ENCODE data around the gene POU2F2. TPM values are rescaled to one million over a fixed set of nuclear protein-coding genes. Genes with fewer than 3 reads are reported as not detected.

The POU2F2 gene
- total and polyA plus RNA-seq, 10 of the 15 experiments (the other 5 are each of a cell fraction or from before 2014, with no cell fraction given): 4.4 to 62.4 (median 37.9) TPM

- CTCF ChIA-PET: interaction anchor here (0.6 to 1.7 kb wide), 4 partner anchors 9 to 121 kb away, joined by 3 to 4 read pairs (median 4); no protein-coding TSS in a partner anchor
- peaks cover 10 to 32% of the 10 kb centered on the region in 2 experiments for H3K27me3 ChIP-seq (replicated peaks in 1 of 2; ENCODE audit: control insufficient read depth in 2 of 2, insufficient read depth in 2 of 2, low read length in 1 of 2)
Observed at GRCh38 chr19:42175952-42176648, 43.9 kb upstream of the POU2F2 start.

More at GRCh38 chr19:42175952-42176648, 43.9 kb upstream of the POU2F2 start:
- H3K9me3 ChIP-seq (replicated peaks; ENCODE audit: control insufficient read depth, insufficient read depth, low read length): no peaks in the 10 kb centered on the region
- BruUV-seq (replicated peaks): no TSS peak
- H2AFZ ChIP-seq (ENCODE audit: control insufficient read depth, low read depth, low read length): no peak overlapping the region
- POLR2A ChIA-PET: interaction anchor here (0.6 to 1.2 kb wide), 2 partner anchors 94 to 106 kb away, joined by 7 read pairs; no protein-coding TSS in a partner anchor
- intact Hi-C loops (cut with micrococcal nuclease; ENCODE audit: unreplicated experiment) (no loop called here), in situ Hi-C loops (cut with MboI) (no loop called here)
- peak overlapping the region; percentile 49; the same call in 1 of the 2 replicates for H3K4me2 ChIP-seq (ENCODE audit: control insufficient read depth, insufficient read depth)
- H3K36me3 ChIP-seq (ENCODE audit: control insufficient read depth in 2 of 2, insufficient read depth in 2 of 2, low read length in 1 of 2): no peaks in the 10 kb centered on the region
- ATAC-seq (no peak), DNase-seq (ENCODE audit: low read depth, low spot score) (no peak), FAIRE-seq (no peak)
- SMC1A ChIA-PET (ENCODE audit: uncharacterized antibody, unreplicated experiment): interaction anchor here (0.8 kb wide), 1 partner anchor 67 kb away, joined by 3 read pairs; no protein-coding TSS in a partner anchor
- TF ChIP-seq, protein P1, sequence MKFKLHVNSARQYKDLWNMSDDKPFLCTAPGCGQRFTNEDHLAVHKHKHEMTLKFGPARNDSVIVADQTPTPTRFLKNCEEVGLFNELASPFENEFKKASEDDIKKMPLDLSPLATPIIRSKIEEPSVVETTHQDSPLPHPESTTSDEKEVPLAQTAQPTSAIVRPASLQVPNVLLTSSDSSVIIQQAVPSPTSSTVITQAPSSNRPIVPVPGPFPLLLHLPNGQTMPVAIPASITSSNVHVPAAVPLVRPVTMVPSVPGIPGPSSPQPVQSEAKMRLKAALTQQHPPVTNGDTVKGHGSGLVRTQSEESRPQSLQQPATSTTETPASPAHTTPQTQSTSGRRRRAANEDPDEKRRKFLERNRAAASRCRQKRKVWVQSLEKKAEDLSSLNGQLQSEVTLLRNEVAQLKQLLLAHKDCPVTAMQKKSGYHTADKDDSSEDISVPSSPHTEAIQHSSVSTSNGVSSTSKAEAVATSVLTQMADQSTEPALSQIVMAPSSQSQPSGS (IDR thresholded peaks at IDR 0.05; ENCODE audit: low read length): no peak
- TF ChIP-seq, protein P2, sequence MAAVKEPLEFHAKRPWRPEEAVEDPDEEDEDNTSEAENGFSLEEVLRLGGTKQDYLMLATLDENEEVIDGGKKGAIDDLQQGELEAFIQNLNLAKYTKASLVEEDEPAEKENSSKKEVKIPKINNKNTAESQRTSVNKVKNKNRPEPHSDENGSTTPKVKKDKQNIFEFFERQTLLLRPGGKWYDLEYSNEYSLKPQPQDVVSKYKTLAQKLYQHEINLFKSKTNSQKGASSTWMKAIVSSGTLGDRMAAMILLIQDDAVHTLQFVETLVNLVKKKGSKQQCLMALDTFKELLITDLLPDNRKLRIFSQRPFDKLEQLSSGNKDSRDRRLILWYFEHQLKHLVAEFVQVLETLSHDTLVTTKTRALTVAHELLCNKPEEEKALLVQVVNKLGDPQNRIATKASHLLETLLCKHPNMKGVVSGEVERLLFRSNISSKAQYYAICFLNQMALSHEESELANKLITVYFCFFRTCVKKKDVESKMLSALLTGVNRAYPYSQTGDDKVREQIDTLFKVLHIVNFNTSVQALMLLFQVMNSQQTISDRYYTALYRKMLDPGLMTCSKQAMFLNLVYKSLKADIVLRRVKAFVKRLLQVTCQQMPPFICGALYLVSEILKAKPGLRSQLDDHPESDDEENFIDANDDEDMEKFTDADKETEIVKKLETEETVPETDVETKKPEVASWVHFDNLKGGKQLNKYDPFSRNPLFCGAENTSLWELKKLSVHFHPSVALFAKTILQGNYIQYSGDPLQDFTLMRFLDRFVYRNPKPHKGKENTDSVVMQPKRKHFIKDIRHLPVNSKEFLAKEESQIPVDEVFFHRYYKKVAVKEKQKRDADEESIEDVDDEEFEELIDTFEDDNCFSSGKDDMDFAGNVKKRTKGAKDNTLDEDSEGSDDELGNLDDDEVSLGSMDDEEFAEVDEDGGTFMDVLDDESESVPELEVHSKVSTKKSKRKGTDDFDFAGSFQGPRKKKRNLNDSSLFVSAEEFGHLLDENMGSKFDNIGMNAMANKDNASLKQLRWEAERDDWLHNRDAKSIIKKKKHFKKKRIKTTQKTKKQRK (IDR thresholded peaks at IDR 0.05; ENCODE audit: low read depth, low read length): no peak
- no peak for TF ChIP-seq SMC3 (IDR thresholded peaks at IDR 0.05; ENCODE audit: borderline replicate concordance, low read length)
- TF ChIP-seq EZH2 (IDR thresholded peaks at IDR 0.05; ENCODE audit: borderline replicate concordance, control insufficient read depth, low read depth, low read length): 0 out of 2 replicates have a peak, but pooled peaks have one; percentile 42
- no peak overlapping the region for H3K9ac ChIP-seq (ENCODE audit: control insufficient read depth, insufficient read depth, low read length)
- no peaks in the 10 kb centered on the region; the same call in 1 of the 2 replicates for H4K20me1 ChIP-seq (ENCODE audit: control insufficient read depth, insufficient read depth)
- H3K4me3 ChIP-seq: peak overlapping the region; percentile 57
- no peak overlapping the region for H3K27ac ChIP-seq (ENCODE audit: control insufficient read depth, insufficient read depth)
- WGBS (ENCODE audit: insufficient coverage, insufficient replicate concordance, low lambda C conversion rate, missing lambda C conversion rate): 9% methylated on average over 28 of the region's 34 CpGs
- no peaks in the 10 kb centered on the region for H3K4me1 ChIP-seq (ENCODE audit: control insufficient read depth, insufficient read depth, low read length)
- RAD21 ChIA-PET (ENCODE audit: unreplicated experiment): interaction anchor here (0.9 to 1.2 kb wide), 4 partner anchors 26 to 71 kb away, joined by 3 read pairs; no protein-coding TSS in a partner anchor
- no peaks in the 10 kb centered on the region for H3K79me2 ChIP-seq (ENCODE audit: control insufficient read depth, insufficient read depth, low read length)

Data from GM12878 (cell line).